DOHH2 (cell line): Measurements from ENCODE around the gene MYBPH.

Source experiments
- H3F3A ChIP-seq: fragments of 200-600 bp; sonication (generic), shearing (Covaris generic); 2 replicates; pipeline ENCODE4 v1.6.0; 2016; ENCODE audit warnings: antibody characterized with exemption, mild to moderate bottlenecking; ENCODE audit not compliant: control insufficient read depth, insufficient read depth
- H3K27ac ChIP-seq: fragments of 200-600 bp; sonication (generic); 2 replicates; pipeline ENCODE4 v1.5.1; 2014; ENCODE audit warnings: low read depth, mild to moderate bottlenecking, low read length, moderate library complexity
- H3K27me3 ChIP-seq: fragments of 200-600 bp; sonication (generic); 2 replicates; pipeline ENCODE4 v1.6.1; 2014; ENCODE audit warnings: mild to moderate bottlenecking, low read length, mixed read lengths; ENCODE audit not compliant: control insufficient read depth
- H3K36me3 ChIP-seq: fragments of 200-600 bp; sonication (generic); 2 replicates; pipeline ENCODE4 v1.6.1; 2014; ENCODE audit warnings: mild to moderate bottlenecking, low read length, moderate library complexity, mixed read lengths; ENCODE audit not compliant: control insufficient read depth
- H3K4me1 ChIP-seq: fragments of 200-600 bp; sonication (generic); 2 replicates; pipeline ENCODE4 v1.6.1; 2014; ENCODE audit warnings: mild to moderate bottlenecking, low read length, mixed read lengths; ENCODE audit not compliant: control insufficient read depth
- H3K4me2 ChIP-seq: fragments of 200-600 bp; sonication (generic); 2 replicates; pipeline ENCODE4 v1.6.0; 2014; ENCODE audit warnings: mild to moderate bottlenecking, low read length, moderate library complexity
- H3K4me3 ChIP-seq: fragments of 200-600 bp; sonication (generic); 2 replicates; pipeline ENCODE4 v1.5.1; 2014; ENCODE audit warnings: mild to moderate bottlenecking, low read length, mixed read lengths
- H3K79me2 ChIP-seq: fragments of 200-600 bp; sonication (generic); 2 replicates; pipeline ENCODE4 v1.6.1; 2014; ENCODE audit warnings: mild to moderate bottlenecking, low read length, mixed read lengths; ENCODE audit not compliant: control insufficient read depth
- H3K9me2 ChIP-seq: fragments of 200-600 bp; sonication (generic); replicated peaks from 2 replicates; pipeline ENCODE4 v1.6.1; 2014; ENCODE audit warnings: mild to moderate bottlenecking, low read length, mixed read lengths; ENCODE audit not compliant: control insufficient read depth
- H3K9me3 ChIP-seq: fragments of 200-600 bp; sonication (generic); 2 replicates; pipeline ENCODE4 v1.6.1; 2014; ENCODE audit warnings: antibody characterized with exemption, low read length, mixed read lengths; ENCODE audit not compliant: control insufficient read depth, insufficient read depth
- H4K20me1 ChIP-seq: fragments of 200-600 bp; sonication (generic); 2 replicates; pipeline ENCODE4 v1.6.0; 2014; ENCODE audit warnings: low read depth, mild to moderate bottlenecking, antibody characterized with exemption, low read length, moderate library complexity; ENCODE audit not compliant: control insufficient read depth, insufficient read depth
- CTCF ChIP-seq: fragments of 200-600 bp; sonication (generic); IDR thresholded peaks from one replicate; pipeline ENCODE4 v1.5.1; 2014; ENCODE audit warnings: antibody characterized with exemption, mild to moderate bottlenecking, low read depth, low read length; ENCODE audit not compliant: poor library complexity, severe bottlenecking
- EZH2phosphoT487 ChIP-seq: fragments of 200-600 bp; sonication (generic); IDR thresholded peaks from 2 replicates; pipeline ENCODE4 v1.6.1; 2017; ENCODE audit warnings: borderline replicate concordance, mild to moderate bottlenecking, antibody characterized with exemption, low read length, moderate library complexity, mixed read lengths

Gene MYBPH

GRCh38 chr1:203175827-203176241 lies 208 bp upstream of the MYBPH start:
- Histone ChIP-seq H3K4me1 (peaks cover 16% of the 10 kb centered on the region), H3K27me3 (peaks cover 3% of the 10 kb centered on the region; the same call in 1 of the 2 replicates), H3K9me3 (no peaks in the 10 kb centered on the region), H3K9me2 (no peaks in the 10 kb centered on the region), H3F3A (no peaks in the 10 kb centered on the region), H3K4me2 (no peak overlapping the region; the same call in 1 of the 2 replicates), H3K36me3 (no peaks in the 10 kb centered on the region), H3K79me2 (no peaks in the 10 kb centered on the region), H3K27ac (no peak overlapping the region), H3K4me3 (no peak overlapping the region), H4K20me1 (no peaks in the 10 kb centered on the region)
- TF ChIP-seq EZH2phosphoT487 (no peak), CTCF (no peak)

GRCh38 chr1:203174324-203174985 lies 1.2 kb downstream of the MYBPH start:
- H3K27ac ChIP-seq = no peak overlapping the region

GRCh38 chr1:203173566-203173965 lies 2.1 kb downstream of the MYBPH start:
- Histone ChIP-seq H3K27ac (no peak overlapping the region), H3K79me2 (no peaks in the 10 kb centered on the region), H3K4me3 (no peak overlapping the region)

More at GRCh38 chr1:203174324-203174985, 1.2 kb downstream of the MYBPH start:
- no peak for TF ChIP-seq CTCF
- TF ChIP-seq EZH2phosphoT487 = no peak
- Histone ChIP-seq H3K9me2 (no peaks in the 10 kb centered on the region), H3K79me2 (no peaks in the 10 kb centered on the region), H3K27me3 (peaks cover 3% of the 10 kb centered on the region; the same call in 1 of the 2 replicates), H3K9me3 (no peaks in the 10 kb centered on the region), H3K4me1 (peaks cover 16% of the 10 kb centered on the region), H3K4me3 (no peak overlapping the region), H3F3A (no peaks in the 10 kb centered on the region), H3K36me3 (no peaks in the 10 kb centered on the region), H4K20me1 (no peaks in the 10 kb centered on the region), H3K4me2 (no peak overlapping the region)

More at GRCh38 chr1:203173566-203173965, 2.1 kb downstream of the MYBPH start:
- Histone ChIP-seq H3K4me1 (peaks cover 16% of the 10 kb centered on the region), H3K9me3 (no peaks in the 10 kb centered on the region), H3F3A (no peaks in the 10 kb centered on the region), H3K4me2 (no peak overlapping the region), H3K27me3 (peaks cover 3% of the 10 kb centered on the region; the same call in 1 of the 2 replicates), H4K20me1 (no peaks in the 10 kb centered on the region), H3K36me3 (no peaks in the 10 kb centered on the region), H3K9me2 (no peaks in the 10 kb centered on the region)
- TF ChIP-seq EZH2phosphoT487 (no peak), CTCF (no peak)
